GM20431 (cell line): ENCODE results near the gene OBSL1.

ENCODE experiments used
- in situ Hi-C: fragments of 300-500 bp; cut with MseI, MboI; formaldehyde crosslinking; loops from one replicate; pipeline ENCODE4 v1.15.0; 2020; ENCODE audit warnings: low sequenced_read_pairs; ENCODE audit not compliant: unreplicated experiment

The OBSL1 gene

GRCh38 chr2:219517954-219518778 lies 53.2 kb downstream of the OBSL1 start:
- in situ Hi-C loops: no loop called here

- in situ Hi-C loops: no loop called here
Measured at GRCh38 chr2:219516888-219517287, 54.5 kb downstream of the OBSL1 start.

GRCh38 chr2:219515874-219516629 lies 55.3 kb downstream of the OBSL1 start:
- in situ Hi-C loops: no loop called here

GRCh38 chr2:219514836-219515235 lies 56.5 kb downstream of the OBSL1 start:
- in situ Hi-C loops: no loop called here

- in situ Hi-C loops: no loop called here
Measured at GRCh38 chr2:219514196-219514761, 57.1 kb downstream of the OBSL1 start, which contains the start of gene ASIC4. Gene ASIC4 (plus strand): TSS chr2:219514482. CDS start chr2:219514725, 243 bp downstream.

- in situ Hi-C loops: no loop called here
Measured at GRCh38 chr2:219513787-219514186, 57.6 kb downstream of the OBSL1 start.

DNA sequence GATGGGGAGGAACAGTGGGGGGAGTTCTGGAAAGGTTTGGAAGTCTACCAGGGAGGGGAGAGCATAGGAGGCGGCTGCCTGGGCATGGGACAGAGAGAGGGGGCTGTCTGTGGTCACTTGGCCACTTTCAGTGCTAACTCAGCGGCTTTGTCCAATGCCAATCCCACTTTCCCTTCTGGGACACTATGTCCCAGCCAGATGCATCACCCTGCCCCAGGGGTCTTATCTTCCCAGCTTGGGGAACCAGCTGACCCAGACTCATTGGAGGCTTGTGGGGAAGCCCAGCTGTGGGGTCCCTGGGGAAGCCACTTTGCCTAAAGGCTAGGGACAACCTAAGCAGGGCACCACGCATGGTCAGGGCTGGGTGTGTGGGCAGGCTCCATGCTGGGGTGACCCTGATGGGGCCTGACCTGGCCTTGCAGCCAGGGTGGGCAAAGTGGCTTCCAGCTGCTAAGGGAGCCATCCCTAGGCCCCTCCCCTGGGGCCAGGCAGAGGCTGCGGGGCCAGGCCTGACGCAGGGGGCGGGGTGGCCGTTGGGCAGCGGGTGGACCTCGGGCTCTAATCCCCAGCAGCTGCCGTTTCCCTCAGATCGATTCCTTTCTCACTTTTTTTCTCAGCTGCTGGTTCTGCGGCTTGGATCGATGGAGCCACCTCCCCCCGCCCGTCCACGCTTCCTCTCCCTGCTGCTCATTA lies 58.7 kb downstream of the OBSL1 start:
- in situ Hi-C loops: no loop called here

- in situ Hi-C loops: no loop called here
Measured at GRCh38 chr2:219511547-219512325, 59.6 kb downstream of the OBSL1 start.

GRCh38 chr2:219510512-219511135 lies 60.7 kb downstream of the OBSL1 start:
- in situ Hi-C loops: no loop called here

- in situ Hi-C loops: no loop called here
Measured at GRCh38 chr2:219509780-219510511, 61.4 kb downstream of the OBSL1 start.

GRCh38 chr2:219508971-219509779 lies 62.2 kb downstream of the OBSL1 start:
- in situ Hi-C loops: no loop called here

GRCh38 chr2:219508444-219508734 lies 63.0 kb downstream of the OBSL1 start:
- in situ Hi-C loops: no loop called here

- in situ Hi-C loops: no loop called here
Measured at GRCh38 chr2:219507581-219508443, 63.5 kb downstream of the OBSL1 start.

GRCh38 chr2:219506802-219507526 lies 64.4 kb downstream of the OBSL1 start:
- in situ Hi-C loops: no loop called here

GRCh38 chr2:219506153-219506801 lies 65.1 kb downstream of the OBSL1 start:
- in situ Hi-C loops: no loop called here

DNA sequence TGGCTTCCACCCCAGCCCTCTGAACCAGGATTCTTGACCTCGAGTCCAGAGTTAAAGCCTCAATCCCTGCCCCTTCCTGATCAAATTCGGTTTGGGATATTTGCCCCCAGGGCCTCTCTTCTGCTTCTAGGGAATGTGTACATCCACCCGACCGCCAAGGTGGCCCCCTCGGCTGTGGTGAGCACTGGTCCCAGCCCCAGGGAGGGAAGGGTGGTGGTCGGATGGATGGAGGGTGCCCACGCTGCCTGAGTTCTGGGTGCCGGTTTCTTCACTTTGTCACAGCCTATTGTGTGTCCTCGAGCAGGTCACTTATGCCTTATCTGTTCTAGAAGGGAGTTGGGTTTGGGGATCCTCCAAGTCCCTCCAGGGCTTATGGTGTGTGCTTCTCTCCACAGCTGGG lies 65.8 kb downstream of the OBSL1 start:
- in situ Hi-C loops: no loop called here
